GM18519 (cell line): ENCODE data around the gene CFAP92.
"Not testable (repeated sequence)": the region's sequence is repeated elsewhere in the genome, so short reads cannot be mapped to it uniquely, and the experiment has no call there.

Experiments used
- ATAC-seq: cut with Tn5 transposase; IDR thresholded peaks from one replicate; pipeline ENCODE4 v1.9.1; 2021; ENCODE audit warnings: mild to moderate bottlenecking, moderate library complexity; ENCODE audit not compliant: unreplicated experiment, low FRiP score

Gene CFAP92

GRCh38 chr3:128945041-128945877 is 48.6 kb downstream of the CFAP92 start:
- no peak for ATAC-seq

GRCh38 chr3:128942161-128942952 is 51.5 kb downstream of the CFAP92 start:
- ATAC-seq: no peak

GRCh38 chr3:128940252-128940651 is 53.6 kb downstream of the CFAP92 start:
- no peak for ATAC-seq

- no peak for ATAC-seq
These were observed 57.5 kb downstream of the CFAP92 start for GRCh38 chr3:128936341-128936740.

- no peak for ATAC-seq
These were observed 58.0 kb downstream of the CFAP92 start for GRCh38 chr3:128935922-128936321.

- no peak for ATAC-seq
These were observed 60.0 kb downstream of the CFAP92 start for GRCh38 chr3:128933922-128934253.

GRCh38 chr3:128933213-128933921 is 60.5 kb downstream of the CFAP92 start:
- ATAC-seq: no peak

- no peak for ATAC-seq
These were observed 61.2 kb downstream of the CFAP92 start for GRCh38 chr3:128932516-128933212.

- ATAC-seq: no peak
These were observed 62.8 kb downstream of the CFAP92 start for GRCh38 chr3:128931046-128931445.

GRCh38 chr3:128929364-128929763 is 64.5 kb downstream of the CFAP92 start:
- ATAC-seq: no peak

- ATAC-seq: not testable (repeated sequence)
These were observed 69.9 kb downstream of the CFAP92 start for GRCh38 chr3:128923986-128924385.

- no peak for ATAC-seq
These were observed 70.3 kb downstream of the CFAP92 start for GRCh38 chr3:128923576-128923975.

- ATAC-seq: no peak
These were observed 70.9 kb downstream of the CFAP92 start for GRCh38 chr3:128922804-128923459.

- ATAC-seq: no peak
These were observed 73.9 kb downstream of the CFAP92 start for GRCh38 chr3:128919988-128920387.

GRCh38 chr3:128917291-128917690 is 76.6 kb downstream of the CFAP92 start:
- no peak for ATAC-seq

GRCh38 chr3:128914966-128915645 is 78.8 kb downstream of the CFAP92 start:
- no peak for ATAC-seq

GRCh38 chr3:128911911-128912310 is 82.0 kb downstream of the CFAP92 start:
- no peak for ATAC-seq

GRCh38 chr3:128910006-128910405 is 83.9 kb downstream of the CFAP92 start:
- ATAC-seq: no peak

GRCh38 chr3:128908951-128909350 is 84.9 kb downstream of the CFAP92 start:
- no peak for ATAC-seq
